ENCODE measurements around the gene TNFSF18. TPM values are rescaled to one million over a fixed set of nuclear protein-coding genes. Genes with fewer than 3 reads are reported as not detected.

TNFSF18 gene
- total and polyA plus RNA-seq, 10 of the 15 experiments (the other 5 are each of a cell fraction or from before 2014, with no cell fraction given) = not detected

GRCh38 chr1:173063171-173063570 lies 12.4 kb upstream of the TNFSF18 start:
- H2AFZ ChIP-seq (ENCODE audit: control insufficient read depth, low read depth, low read length) = no peak overlapping the region
- BruUV-seq (replicated peaks) = no TSS peak
- DNase-seq (ENCODE audit: low read depth, low spot score) = no peak
- intact Hi-C loops (cut with micrococcal nuclease; ENCODE audit: unreplicated experiment) (no loop called here), in situ Hi-C loops (cut with MboI) (no loop called here)
- H3K79me2 ChIP-seq (ENCODE audit: control insufficient read depth, insufficient read depth, low read length) = no peaks in the 10 kb centered on the region
- ChIA-PET CTCF (no interaction called here), SMC1A (ENCODE audit: uncharacterized antibody, unreplicated experiment) (no interaction called here), RAD21 (ENCODE audit: unreplicated experiment) (no interaction called here), POLR2A (no interaction called here)
- no peak for TF ChIP-seq EP300 (IDR thresholded peaks at IDR 0.05; ENCODE audit: borderline replicate concordance in 1 of 2, control insufficient read depth in 1 of 2, low read depth in 2 of 2, low read length in 2 of 2)
- TF ChIP-seq KAT2A (conservative IDR thresholded peaks at IDR 0.05; ENCODE audit: control insufficient read depth, low read depth, low read length) = no peak
- no peaks in the 10 kb centered on the region for H3K4me1 ChIP-seq (ENCODE audit: control insufficient read depth, insufficient read depth, low read length)
- H3K27me3 ChIP-seq (replicated peaks in 1 of 2; ENCODE audit: control insufficient read depth in 2 of 2, insufficient read depth in 2 of 2, low read length in 1 of 2) = no peaks in the 10 kb centered on the region; a peak in 1 of 4 replicates
- H3K9me3 ChIP-seq (replicated peaks; ENCODE audit: control insufficient read depth, insufficient read depth, low read length) = no peaks in the 10 kb centered on the region
- H4K20me1 ChIP-seq (ENCODE audit: control insufficient read depth, insufficient read depth) = no peaks in the 10 kb centered on the region
- 0% methylated on average over 1 of the region's 1 CpG for WGBS (ENCODE audit: insufficient coverage, insufficient replicate concordance, low lambda C conversion rate, missing lambda C conversion rate)
- no peak overlapping the region for H3K4me2 ChIP-seq (ENCODE audit: control insufficient read depth, insufficient read depth)
- no peak for FAIRE-seq
- no peak for ATAC-seq
- no peaks in the 10 kb centered on the region for H3K36me3 ChIP-seq (ENCODE audit: control insufficient read depth in 2 of 2, insufficient read depth in 2 of 2, low read length in 1 of 2)
- no peak overlapping the region for H3K9ac ChIP-seq (ENCODE audit: control insufficient read depth, insufficient read depth, low read length)
- H3K4me3 ChIP-seq = no peak overlapping the region
- H3K27ac ChIP-seq (ENCODE audit: control insufficient read depth, insufficient read depth) = no peak overlapping the region

GRCh38 chr1:173062150-173062938 lies 11.6 kb upstream of the TNFSF18 start:
- H3K4me1 ChIP-seq (ENCODE audit: control insufficient read depth, insufficient read depth, low read length) = no peaks in the 10 kb centered on the region
- H3K9ac ChIP-seq (ENCODE audit: control insufficient read depth, insufficient read depth, low read length) = no peak overlapping the region
- no peaks in the 10 kb centered on the region; a peak in 1 of 4 replicates for H3K27me3 ChIP-seq (replicated peaks in 1 of 2; ENCODE audit: control insufficient read depth in 2 of 2, insufficient read depth in 2 of 2, low read length in 1 of 2)
- DNase-seq (ENCODE audit: low read depth, low spot score) (no peak), FAIRE-seq (no peak), ATAC-seq (no peak)
- ChIA-PET POLR2A (no interaction called here), CTCF (no interaction called here), SMC1A (ENCODE audit: uncharacterized antibody, unreplicated experiment) (interaction anchor here (0.6 kb wide), 1 partner anchor 900 kb away, joined by 3 read pairs; no protein-coding TSS in a partner anchor), RAD21 (ENCODE audit: unreplicated experiment) (no interaction called here)
- 32% methylated on average over 1 of the region's 1 CpG for WGBS (ENCODE audit: insufficient coverage, insufficient replicate concordance, low lambda C conversion rate, missing lambda C conversion rate)
- H3K4me3 ChIP-seq = no peak overlapping the region
- no TSS peak for BruUV-seq (replicated peaks)
- in situ Hi-C loops (cut with MboI) (no loop called here), intact Hi-C loops (cut with micrococcal nuclease; ENCODE audit: unreplicated experiment) (no loop called here)
- H4K20me1 ChIP-seq (ENCODE audit: control insufficient read depth, insufficient read depth) = no peaks in the 10 kb centered on the region
- H3K27ac ChIP-seq (ENCODE audit: control insufficient read depth, insufficient read depth) = no peak overlapping the region
- no peaks in the 10 kb centered on the region for H3K36me3 ChIP-seq (ENCODE audit: control insufficient read depth in 2 of 2, insufficient read depth in 2 of 2, low read length in 1 of 2)
- no peaks in the 10 kb centered on the region for H3K9me3 ChIP-seq (replicated peaks; ENCODE audit: control insufficient read depth, insufficient read depth, low read length)
- no peaks in the 10 kb centered on the region for H3K79me2 ChIP-seq (ENCODE audit: control insufficient read depth, insufficient read depth, low read length)
- H3K4me2 ChIP-seq (ENCODE audit: control insufficient read depth, insufficient read depth) = no peak overlapping the region
- no peak overlapping the region for H2AFZ ChIP-seq (ENCODE audit: control insufficient read depth, low read depth, low read length)
- TF ChIP-seq GATAD2B (conservative IDR thresholded peaks at IDR 0.05; ENCODE audit: low read depth) (no peak), MTA2 (IDR thresholded peaks at IDR 0.05; ENCODE audit: low read depth) (no peak), NR2F1 (conservative IDR thresholded peaks at IDR 0.05) (no peak), YY1 (IDR thresholded peaks at IDR 0.05; ENCODE audit: low read depth, low read length) (no peak), E4F1 (IDR thresholded peaks at IDR 0.05; ENCODE audit: borderline replicate concordance, partially characterized antibody) (no peak), PML (IDR thresholded peaks at IDR 0.05; ENCODE audit: low read length) (no peak), CEBPZ (IDR thresholded peaks at IDR 0.05; ENCODE audit: low read depth, low read length) (no peak), SREBF2 (IDR thresholded peaks at IDR 0.05; ENCODE audit: low read length) (no peak), CEBPB (IDR thresholded peaks at IDR 0.05; ENCODE audit: borderline replicate concordance in 1 of 2, low read depth in 2 of 2, low read length in 2 of 2) (no peak)

All from GM12878 (cell line).